Neural cell (in vitro differentiated cells): ENCODE data around the gene TEKT3.

ENCODE experiments used
- CTCF ChIP-seq: fragments of 450-650 bp; IDR thresholded peaks from 2 replicates; pipeline ENCODE4 v1.5.1; 2014; ENCODE audit warnings: antibody characterized with exemption, mild to moderate bottlenecking, moderate library complexity; ENCODE audit not compliant: poor library complexity, severe bottlenecking
- POLR2AphosphoS5 ChIP-seq: IDR thresholded peaks from 2 replicates; pipeline ENCODE4 v1.6.1; 2012
- SMC3 ChIP-seq: fragments of 450-650 bp; conservative IDR thresholded peaks from 2 replicates; pipeline ENCODE4 v1.6.1; 2014; ENCODE audit warnings: antibody characterized with exemption, mild to moderate bottlenecking, moderate library complexity; ENCODE audit not compliant: poor library complexity
- TAF1 ChIP-seq: IDR thresholded peaks from 2 replicates; pipeline ENCODE4 v1.6.1; 2012; ENCODE audit warnings: low read depth

DNA sequence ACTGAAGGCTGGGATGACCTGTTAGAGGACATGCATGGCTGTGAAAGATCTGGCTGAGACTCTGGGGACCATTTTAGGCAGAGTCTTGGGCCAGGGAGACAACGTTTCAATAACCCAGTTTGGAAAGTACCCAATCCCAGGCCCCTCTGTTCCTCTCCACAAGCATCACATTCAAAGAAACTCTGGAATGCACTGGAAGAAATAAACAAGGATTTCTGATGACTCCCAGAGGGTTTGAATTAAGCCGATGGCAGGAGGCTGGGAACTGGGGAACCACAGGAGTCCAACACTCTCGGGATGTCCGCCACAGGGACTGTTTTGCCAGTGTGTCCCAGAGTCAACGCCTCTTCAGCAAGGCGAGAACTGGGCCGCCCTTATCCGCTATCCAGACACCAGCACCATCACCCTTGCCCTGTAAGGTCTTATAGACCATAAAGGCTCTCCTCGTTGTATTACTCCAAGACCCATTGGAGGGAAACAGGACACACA, 79.6 kb downstream of the TEKT3 start:
- TF ChIP-seq CTCF (no peak), POLR2AphosphoS5 (no peak), TAF1 (no peak), SMC3 (no peak)
